Astrocyte (in vitro differentiated cells and primary cell): ENCODE results near the gene CMSS1. TPM values are rescaled to one million over a fixed set of nuclear protein-coding genes. Genes with fewer than 3 reads are reported as not detected.

ENCODE experiments used
- DNase-seq: peaks from one replicate; pipeline ENCODE4 v3.0.0-alpha.2; 2010; ENCODE audit warnings: low read depth
- FAIRE-seq: peaks from 2 replicates; lab custom pipeline; 2011; peaks lifted over from hg19 to GRCh38; lab: Jason Lieb, UNC
- H2AFZ ChIP-seq: 2 replicates; pipeline ENCODE4 v1.6.0; 2012; ENCODE audit warnings: low read depth, low read length, inconsistent platforms
- H3K27ac ChIP-seq: 2 replicates; pipeline ENCODE4 v1.5.1; 2011; ENCODE audit warnings: low read depth, low read length, inconsistent platforms
- H3K27me3 ChIP-seq: 2 replicates; pipeline ENCODE4 v1.6.0; 2011; ENCODE audit warnings: low read length, inconsistent platforms; ENCODE audit not compliant: insufficient read depth
- H3K36me3 ChIP-seq: 2 replicates; pipeline ENCODE4 v1.5.1; 2011; ENCODE audit warnings: low read length, inconsistent platforms; ENCODE audit not compliant: insufficient read depth
- H3K4me1 ChIP-seq: 2 replicates; pipeline ENCODE4 v1.5.1; 2011; ENCODE audit warnings: low read length, inconsistent platforms; ENCODE audit not compliant: insufficient read depth
- H3K4me2 ChIP-seq: 2 replicates; pipeline ENCODE4 v1.6.0; 2012; ENCODE audit warnings: low read length, inconsistent platforms
- H3K4me3 ChIP-seq: 2 replicates; pipeline ENCODE4 v1.5.1; 2011; ENCODE audit warnings: low read depth, mild to moderate bottlenecking, low read length, inconsistent platforms; ENCODE audit not compliant: insufficient read depth
- H3K79me2 ChIP-seq: 2 replicates; pipeline ENCODE4 v1.6.0; 2012; ENCODE audit warnings: mild to moderate bottlenecking, low read length, inconsistent platforms; ENCODE audit not compliant: insufficient read depth
- H3K9ac ChIP-seq: 2 replicates; pipeline ENCODE4 v1.6.0; 2012; ENCODE audit warnings: mild to moderate bottlenecking, low read length, inconsistent platforms
- H3K9me3 ChIP-seq: 2 replicates; pipeline ENCODE4 v1.5.1; 2012; ENCODE audit warnings: low read depth, mild to moderate bottlenecking, low read length, inconsistent platforms; ENCODE audit not compliant: insufficient read depth
- H4K20me1 ChIP-seq: 2 replicates; pipeline ENCODE4 v1.6.0; 2012; ENCODE audit warnings: low read length, inconsistent platforms; ENCODE audit not compliant: insufficient read depth
- H3K27ac Mint-ChIP-seq: one replicate; pipeline ENCODE4 v1.8.0; 2021; ENCODE audit warnings: mild to moderate bottlenecking, mixed read lengths; ENCODE audit not compliant: unreplicated experiment
- H3K27me3 Mint-ChIP-seq: one replicate; pipeline ENCODE4 v1.8.0; 2021; ENCODE audit warnings: low read depth, mixed read lengths; ENCODE audit not compliant: unreplicated experiment
- H3K36me3 Mint-ChIP-seq: one replicate; pipeline ENCODE4 v1.8.0; 2021; ENCODE audit warnings: low read depth, mixed read lengths; ENCODE audit not compliant: unreplicated experiment
- H3K4me1 Mint-ChIP-seq: one replicate; pipeline ENCODE4 v1.8.0; 2021; ENCODE audit warnings: low read depth, mixed read lengths; ENCODE audit not compliant: unreplicated experiment
- H3K4me3 Mint-ChIP-seq: one replicate; pipeline ENCODE4 v1.8.0; 2021; ENCODE audit warnings: mild to moderate bottlenecking, moderate library complexity, mixed read lengths; ENCODE audit not compliant: unreplicated experiment
- H3K9me3 Mint-ChIP-seq: one replicate; pipeline ENCODE4 v1.8.0; 2021; ENCODE audit warnings: mild to moderate bottlenecking, mixed read lengths; ENCODE audit not compliant: unreplicated experiment
- EZH2 ChIP-seq: IDR thresholded peaks from 2 replicates; pipeline ENCODE4 v1.6.1; 2012; ENCODE audit warnings: mild to moderate bottlenecking, low read length, inconsistent platforms; ENCODE audit not compliant: insufficient read depth
- total RNA-seq: library from RNA; stranded (reverse); gene quantifications from 2 replicates; pipeline ENCODE4 v1.2.1, GENCODE V29; 2021
- TF ChIP-seq, protein P1 (sequence below): IDR thresholded peaks from 2 replicates; pipeline ENCODE4 v1.5.1; 2011; ENCODE audit warnings: low read depth, mild to moderate bottlenecking, inconsistent platforms, low read length, moderate library complexity; ENCODE audit not compliant: insufficient read depth

CMSS1 gene
- total RNA-seq, 1 donor from 2014 or later, result 12.5 TPM

DNA sequence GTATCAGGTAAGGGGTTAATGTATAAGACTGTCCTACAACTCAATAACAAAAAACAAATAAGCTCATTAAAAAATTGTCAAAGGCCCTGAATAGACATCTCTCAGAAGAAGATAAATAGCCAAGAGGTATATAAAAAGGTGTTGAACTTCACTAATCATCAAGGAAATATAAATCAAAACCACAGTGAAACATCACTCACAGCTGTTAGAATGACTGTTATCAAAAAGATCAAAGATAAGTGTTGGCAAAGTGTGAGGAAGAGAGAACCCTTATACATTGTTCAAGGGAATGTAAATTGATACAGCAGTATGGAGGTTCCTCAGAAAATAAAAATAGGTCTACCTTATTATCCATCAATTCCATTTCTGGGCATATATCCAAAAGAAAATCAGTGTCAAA, 201.1 kb downstream of the CMSS1 start:
- no peak for DNase-seq
- Mint-ChIP-seq H3K4me1 (peaks cover 35% of the 10 kb centered on the region), H3K4me3 (no peak overlapping the region), H3K36me3 (no peaks in the 10 kb centered on the region), H3K9me3 (no peaks in the 10 kb centered on the region), H3K27ac (peak overlapping the region; percentile 20), H3K27me3 (no peaks in the 10 kb centered on the region)
- no peak overlapping the region for H3K4me3 ChIP-seq
- FAIRE-seq, result no peak
- H4K20me1 ChIP-seq, result no peaks in the 10 kb centered on the region
- no peaks in the 10 kb centered on the region for H3K9me3 ChIP-seq
- H3K36me3 ChIP-seq, result no peaks in the 10 kb centered on the region
- no peak overlapping the region for H3K27ac ChIP-seq
- H3K9ac ChIP-seq, result no peak overlapping the region
- H3K4me1 ChIP-seq, result peaks cover 15% of the 10 kb centered on the region
- H2AFZ ChIP-seq, result no peak overlapping the region
- H3K4me2 ChIP-seq, result no peak overlapping the region
- no peak for TF ChIP-seq EZH2
- TF ChIP-seq, protein P1, sequence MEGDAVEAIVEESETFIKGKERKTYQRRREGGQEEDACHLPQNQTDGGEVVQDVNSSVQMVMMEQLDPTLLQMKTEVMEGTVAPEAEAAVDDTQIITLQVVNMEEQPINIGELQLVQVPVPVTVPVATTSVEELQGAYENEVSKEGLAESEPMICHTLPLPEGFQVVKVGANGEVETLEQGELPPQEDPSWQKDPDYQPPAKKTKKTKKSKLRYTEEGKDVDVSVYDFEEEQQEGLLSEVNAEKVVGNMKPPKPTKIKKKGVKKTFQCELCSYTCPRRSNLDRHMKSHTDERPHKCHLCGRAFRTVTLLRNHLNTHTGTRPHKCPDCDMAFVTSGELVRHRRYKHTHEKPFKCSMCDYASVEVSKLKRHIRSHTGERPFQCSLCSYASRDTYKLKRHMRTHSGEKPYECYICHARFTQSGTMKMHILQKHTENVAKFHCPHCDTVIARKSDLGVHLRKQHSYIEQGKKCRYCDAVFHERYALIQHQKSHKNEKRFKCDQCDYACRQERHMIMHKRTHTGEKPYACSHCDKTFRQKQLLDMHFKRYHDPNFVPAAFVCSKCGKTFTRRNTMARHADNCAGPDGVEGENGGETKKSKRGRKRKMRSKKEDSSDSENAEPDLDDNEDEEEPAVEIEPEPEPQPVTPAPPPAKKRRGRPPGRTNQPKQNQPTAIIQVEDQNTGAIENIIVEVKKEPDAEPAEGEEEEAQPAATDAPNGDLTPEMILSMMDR, result no peak
- H3K27me3 ChIP-seq, result no peaks in the 10 kb centered on the region
- H3K79me2 ChIP-seq, result no peaks in the 10 kb centered on the region

DNA sequence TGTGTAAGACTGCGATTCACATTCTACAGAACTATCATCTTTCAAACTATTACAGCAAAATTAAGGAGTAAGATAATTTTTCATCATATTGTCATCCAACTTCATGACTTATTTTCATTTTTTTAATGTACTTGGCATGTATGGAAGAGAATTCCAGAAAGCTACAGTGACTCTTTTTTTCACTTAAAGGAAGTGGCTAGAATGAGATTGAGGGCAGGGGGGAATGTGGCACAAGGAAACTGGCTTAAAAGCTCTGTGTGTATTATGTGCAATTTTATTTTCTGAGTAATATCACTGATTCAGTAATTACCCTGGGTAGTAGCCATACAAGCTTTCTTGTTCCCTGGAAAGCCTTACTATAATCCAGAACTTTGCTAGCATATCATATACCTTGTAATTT, 202.1 kb downstream of the CMSS1 start:
- no peak overlapping the region for H3K4me3 ChIP-seq
- no peaks in the 10 kb centered on the region for H3K36me3 ChIP-seq
- FAIRE-seq, result no peak
- H3K4me2 ChIP-seq, result no peak overlapping the region
- Mint-ChIP-seq H3K27me3 (no peaks in the 10 kb centered on the region), H3K4me3 (no peak overlapping the region), H3K27ac (no peak overlapping the region), H3K9me3 (no peaks in the 10 kb centered on the region), H3K4me1 (peaks cover 39% of the 10 kb centered on the region), H3K36me3 (no peaks in the 10 kb centered on the region)
- TF ChIP-seq EZH2, result no peak
- TF ChIP-seq, protein P1, result no peak
- H3K9me3 ChIP-seq, result no peaks in the 10 kb centered on the region
- H3K79me2 ChIP-seq, result no peaks in the 10 kb centered on the region
- H3K27ac ChIP-seq, result no peak overlapping the region
- no peaks in the 10 kb centered on the region for H3K27me3 ChIP-seq
- H3K9ac ChIP-seq, result no peak overlapping the region
- no peaks in the 10 kb centered on the region for H4K20me1 ChIP-seq
- H2AFZ ChIP-seq, result no peak overlapping the region
- peaks cover 24% of the 10 kb centered on the region for H3K4me1 ChIP-seq
- no peak for DNase-seq

DNA sequence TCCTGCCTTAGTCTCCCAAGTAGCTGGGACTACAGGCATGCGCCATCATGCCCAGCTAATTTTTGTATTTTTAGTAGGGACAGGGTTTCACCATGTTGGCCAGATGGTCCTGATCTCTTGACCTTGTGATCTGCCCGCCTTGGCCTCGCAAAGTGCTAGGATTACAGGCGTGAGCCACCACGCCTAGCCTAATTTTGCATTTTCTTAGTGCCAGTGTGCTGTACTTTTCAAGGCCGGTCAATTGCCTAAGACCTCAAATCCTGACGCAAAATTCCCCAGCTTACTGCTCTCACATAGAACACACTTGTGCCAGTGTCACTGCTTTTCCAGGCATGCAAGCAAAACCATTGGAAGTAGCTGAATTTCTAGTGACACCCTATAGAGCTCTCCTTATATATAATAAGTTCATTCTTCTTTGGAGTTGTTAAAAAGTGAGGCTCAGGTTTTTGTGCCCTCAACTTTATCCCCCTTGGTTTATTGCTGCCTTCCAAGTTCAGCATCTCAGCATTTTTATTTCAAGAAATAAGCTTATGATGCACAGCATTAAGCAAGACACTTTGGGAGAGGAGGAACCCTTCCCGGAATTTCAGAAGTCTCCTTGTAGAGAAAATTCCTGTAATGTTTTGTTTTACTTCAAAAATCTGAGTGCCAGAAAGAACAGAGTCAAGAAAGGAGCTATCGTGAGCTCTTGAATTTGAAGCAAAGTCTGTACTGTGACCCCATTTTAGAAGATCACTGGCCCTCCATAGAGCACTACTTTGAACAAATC, 203.4 kb downstream of the CMSS1 start:
- H3K4me1 ChIP-seq, result peaks cover 24% of the 10 kb centered on the region
- H3K36me3 Mint-ChIP-seq, result no peaks in the 10 kb centered on the region
- H3K9me3 Mint-ChIP-seq, result no peaks in the 10 kb centered on the region
- no peak overlapping the region for H3K27ac ChIP-seq
- H3K4me2 ChIP-seq, result no peak overlapping the region
- no peak overlapping the region for H2AFZ ChIP-seq
- peaks cover 39% of the 10 kb centered on the region for H3K4me1 Mint-ChIP-seq
- FAIRE-seq (no peak), DNase-seq (peak; percentile 40)
- H3K79me2 ChIP-seq, result no peaks in the 10 kb centered on the region
- no peaks in the 10 kb centered on the region for H3K27me3 ChIP-seq
- no peak overlapping the region for H3K9ac ChIP-seq
- no peak overlapping the region for H3K4me3 Mint-ChIP-seq
- H3K27me3 Mint-ChIP-seq, result no peaks in the 10 kb centered on the region
- H4K20me1 ChIP-seq, result no peaks in the 10 kb centered on the region
- H3K4me3 ChIP-seq, result no peak overlapping the region
- H3K36me3 ChIP-seq, result no peaks in the 10 kb centered on the region
- TF ChIP-seq, protein P1, result no peak
- no peak for TF ChIP-seq EZH2
- no peak overlapping the region for H3K27ac Mint-ChIP-seq
- no peaks in the 10 kb centered on the region for H3K9me3 ChIP-seq
